ENCODE results near the gene TBC1D22A. TPM values are rescaled to one million over a fixed set of nuclear protein-coding genes. Genes with fewer than 3 reads are reported as not detected.
"Not testable (repeated sequence)": the region's sequence is repeated elsewhere in the genome, so short reads cannot be mapped to it uniquely, and the experiment has no call there.

TBC1D22A gene
- total RNA-seq, 1 donor from 2014 or later = 24.2 TPM

DNA sequence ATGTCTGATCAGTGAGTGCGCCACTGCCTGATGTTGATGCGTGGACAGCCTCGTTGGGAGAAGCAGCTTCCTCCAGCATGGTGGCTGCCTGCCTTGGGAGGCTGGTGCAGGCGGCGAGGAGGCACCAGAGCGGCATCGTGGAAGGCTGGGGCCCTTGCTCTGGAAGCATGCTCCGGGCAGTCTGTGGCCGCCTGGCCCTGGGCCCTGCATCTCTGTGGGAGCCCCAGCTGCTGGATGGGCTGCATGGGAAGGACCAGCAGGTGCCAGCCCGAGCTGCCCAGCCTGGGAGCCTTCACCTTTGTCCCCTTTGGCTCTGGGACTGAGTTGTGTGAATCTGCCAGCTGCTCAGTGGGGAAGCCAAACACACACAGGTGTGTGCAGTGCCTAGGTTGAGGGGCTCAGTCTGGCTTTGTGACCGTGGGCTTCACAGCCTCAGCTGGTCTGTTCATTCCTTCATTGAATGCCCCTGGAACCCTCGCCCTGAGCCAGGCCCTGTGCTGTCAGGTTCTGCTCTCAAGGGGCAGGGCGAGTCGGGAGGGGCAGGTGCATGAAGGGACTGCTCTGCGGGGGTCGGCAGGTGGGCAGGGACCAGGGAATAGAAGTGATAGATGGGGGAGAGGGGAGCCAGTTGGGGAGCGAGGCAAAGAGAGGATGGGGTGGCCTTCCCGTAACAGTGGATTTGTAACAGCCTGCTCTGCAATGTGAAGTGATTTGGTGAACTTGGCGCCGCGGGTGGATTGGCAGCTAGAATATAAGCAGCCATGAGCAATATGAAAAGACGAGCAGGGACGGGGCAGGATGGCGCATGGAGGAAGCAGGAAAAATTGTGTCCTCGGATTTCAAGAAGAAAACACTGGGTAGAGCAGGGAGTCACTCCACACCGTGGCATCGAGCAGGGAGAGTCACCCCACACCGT is 354.2 kb downstream of the TBC1D22A start:
- Mint-ChIP-seq H3K9me3 (ENCODE audit: unreplicated experiment) (no peaks in the 10 kb centered on the region), H3K36me3 (ENCODE audit: low read depth, unreplicated experiment) (peaks cover 6% of the 10 kb centered on the region), H3K27me3 (ENCODE audit: low read depth, unreplicated experiment) (no peaks in the 10 kb centered on the region), H3K4me3 (ENCODE audit: unreplicated experiment) (no peak overlapping the region), H3K4me1 (ENCODE audit: low read depth, unreplicated experiment) (peaks cover 3% of the 10 kb centered on the region), H3K27ac (ENCODE audit: unreplicated experiment) (no peak overlapping the region)
- Histone ChIP-seq H3K27ac (ENCODE audit: low read depth, low read length) (no peak overlapping the region), H3K4me2 (ENCODE audit: low read length) (no peak overlapping the region), H2AFZ (ENCODE audit: low read depth, low read length) (no peak overlapping the region), H3K36me3 (ENCODE audit: insufficient read depth, low read length) (no peaks in the 10 kb centered on the region), H4K20me1 (ENCODE audit: insufficient read depth, low read length) (no peaks in the 10 kb centered on the region), H3K9ac (ENCODE audit: low read length) (no peak overlapping the region), H3K4me1 (ENCODE audit: insufficient read depth, low read length) (no peaks in the 10 kb centered on the region), H3K27me3 (ENCODE audit: insufficient read depth, low read length) (no peaks in the 10 kb centered on the region), H3K79me2 (ENCODE audit: insufficient read depth, low read length) (no peaks in the 10 kb centered on the region), H3K9me3 (ENCODE audit: insufficient read depth, low read depth, low read length) (no peaks in the 10 kb centered on the region), H3K4me3 (ENCODE audit: insufficient read depth, low read depth, low read length) (no peak overlapping the region)
- TF ChIP-seq EZH2 (IDR thresholded peaks at IDR 0.05; ENCODE audit: insufficient read depth, low read length) = no peak
- TF ChIP-seq, protein P1, sequence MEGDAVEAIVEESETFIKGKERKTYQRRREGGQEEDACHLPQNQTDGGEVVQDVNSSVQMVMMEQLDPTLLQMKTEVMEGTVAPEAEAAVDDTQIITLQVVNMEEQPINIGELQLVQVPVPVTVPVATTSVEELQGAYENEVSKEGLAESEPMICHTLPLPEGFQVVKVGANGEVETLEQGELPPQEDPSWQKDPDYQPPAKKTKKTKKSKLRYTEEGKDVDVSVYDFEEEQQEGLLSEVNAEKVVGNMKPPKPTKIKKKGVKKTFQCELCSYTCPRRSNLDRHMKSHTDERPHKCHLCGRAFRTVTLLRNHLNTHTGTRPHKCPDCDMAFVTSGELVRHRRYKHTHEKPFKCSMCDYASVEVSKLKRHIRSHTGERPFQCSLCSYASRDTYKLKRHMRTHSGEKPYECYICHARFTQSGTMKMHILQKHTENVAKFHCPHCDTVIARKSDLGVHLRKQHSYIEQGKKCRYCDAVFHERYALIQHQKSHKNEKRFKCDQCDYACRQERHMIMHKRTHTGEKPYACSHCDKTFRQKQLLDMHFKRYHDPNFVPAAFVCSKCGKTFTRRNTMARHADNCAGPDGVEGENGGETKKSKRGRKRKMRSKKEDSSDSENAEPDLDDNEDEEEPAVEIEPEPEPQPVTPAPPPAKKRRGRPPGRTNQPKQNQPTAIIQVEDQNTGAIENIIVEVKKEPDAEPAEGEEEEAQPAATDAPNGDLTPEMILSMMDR (IDR thresholded peaks at IDR 0.05; ENCODE audit: insufficient read depth, low read depth, low read length) = no peak
- DNase-seq (ENCODE audit: low read depth) (no peak), FAIRE-seq (no peak)

DNA sequence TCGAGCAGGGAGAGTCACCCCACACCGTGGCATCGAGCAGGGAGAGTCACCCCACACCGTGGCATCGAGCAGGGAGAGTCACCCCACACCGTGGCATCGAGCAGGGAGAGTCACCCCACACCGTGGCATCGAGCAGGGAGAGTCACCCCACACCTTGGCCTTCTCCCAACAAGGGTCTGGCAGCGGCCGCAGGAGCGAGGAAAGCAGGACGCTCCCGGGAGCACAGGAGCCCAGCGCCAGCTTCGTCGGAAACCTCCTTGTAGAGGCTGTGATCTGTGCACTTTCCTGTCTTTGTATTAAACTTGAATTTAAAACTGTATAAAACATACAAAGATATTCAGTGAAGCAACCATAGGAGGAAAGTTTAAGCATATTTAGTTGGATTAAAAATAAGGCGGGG is 355.0 kb downstream of the TBC1D22A start:
- H3K36me3 Mint-ChIP-seq (ENCODE audit: low read depth, unreplicated experiment); H3K27me3 ChIP-seq (ENCODE audit: insufficient read depth, low read length); H3K4me3 Mint-ChIP-seq (ENCODE audit: unreplicated experiment); FAIRE-seq; H3K4me3 ChIP-seq (ENCODE audit: insufficient read depth, low read depth, low read length); H3K4me2 ChIP-seq (ENCODE audit: low read length); H3K9ac ChIP-seq (ENCODE audit: low read length); H4K20me1 ChIP-seq (ENCODE audit: insufficient read depth, low read length); DNase-seq (ENCODE audit: low read depth); H3K27ac Mint-ChIP-seq (ENCODE audit: unreplicated experiment); H3K79me2 ChIP-seq (ENCODE audit: insufficient read depth, low read length); H3K36me3 ChIP-seq (ENCODE audit: insufficient read depth, low read length); H3K9me3 Mint-ChIP-seq (ENCODE audit: unreplicated experiment); H3K4me1 ChIP-seq (ENCODE audit: insufficient read depth, low read length); H3K27me3 Mint-ChIP-seq (ENCODE audit: low read depth, unreplicated experiment); H3K4me1 Mint-ChIP-seq (ENCODE audit: low read depth, unreplicated experiment); H2AFZ ChIP-seq (ENCODE audit: low read depth, low read length); H3K27ac ChIP-seq (ENCODE audit: low read depth, low read length); H3K9me3 ChIP-seq (ENCODE audit: insufficient read depth, low read depth, low read length): not testable (repeated sequence)

DNA sequence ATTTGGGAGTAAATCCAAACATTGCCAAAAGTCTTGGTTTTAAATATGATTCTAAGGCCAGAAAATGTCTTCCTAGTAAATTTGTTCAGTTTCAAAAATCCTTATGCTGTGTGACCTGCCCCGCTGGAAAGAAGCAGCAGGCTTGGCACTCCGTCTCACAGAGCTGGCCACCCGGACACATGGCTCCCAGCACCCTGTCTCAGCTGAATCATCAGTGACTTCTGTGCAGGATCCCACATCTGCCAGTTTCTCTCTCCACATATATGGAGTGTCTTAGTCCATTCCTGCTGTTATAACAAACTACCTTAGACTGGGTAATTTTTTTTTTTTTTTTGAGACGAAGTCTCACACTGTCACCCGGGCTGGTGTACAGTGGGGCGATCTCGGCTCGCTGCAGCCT is 356.7 kb downstream of the TBC1D22A start:
- peaks cover 1% of the 10 kb centered on the region for H3K36me3 Mint-ChIP-seq (ENCODE audit: low read depth, unreplicated experiment)
- H2AFZ ChIP-seq (ENCODE audit: low read depth, low read length) = no peak overlapping the region
- H3K27me3 ChIP-seq (ENCODE audit: insufficient read depth, low read length) = no peaks in the 10 kb centered on the region
- H3K27ac ChIP-seq (ENCODE audit: low read depth, low read length) = no peak overlapping the region
- H3K9me3 ChIP-seq (ENCODE audit: insufficient read depth, low read depth, low read length) = no peaks in the 10 kb centered on the region
- FAIRE-seq (no peak), DNase-seq (ENCODE audit: low read depth) (no peak)
- H3K4me1 ChIP-seq (ENCODE audit: insufficient read depth, low read length) = no peaks in the 10 kb centered on the region
- no peaks in the 10 kb centered on the region for H3K27me3 Mint-ChIP-seq (ENCODE audit: low read depth, unreplicated experiment)
- no peak overlapping the region for H3K4me3 Mint-ChIP-seq (ENCODE audit: unreplicated experiment)
- no peak overlapping the region for H3K9ac ChIP-seq (ENCODE audit: low read length)
- no peaks in the 10 kb centered on the region for H3K36me3 ChIP-seq (ENCODE audit: insufficient read depth, low read length)
- no peaks in the 10 kb centered on the region for H3K9me3 Mint-ChIP-seq (ENCODE audit: unreplicated experiment)
- H3K79me2 ChIP-seq (ENCODE audit: insufficient read depth, low read length) = no peaks in the 10 kb centered on the region
- no peaks in the 10 kb centered on the region for H4K20me1 ChIP-seq (ENCODE audit: insufficient read depth, low read length)
- no peak overlapping the region for H3K4me3 ChIP-seq (ENCODE audit: insufficient read depth, low read depth, low read length)
- no peak for TF ChIP-seq EZH2 (IDR thresholded peaks at IDR 0.05; ENCODE audit: insufficient read depth, low read length)
- TF ChIP-seq, protein P1 (IDR thresholded peaks at IDR 0.05; ENCODE audit: insufficient read depth, low read depth, low read length) = no peak
- no peak overlapping the region for H3K4me2 ChIP-seq (ENCODE audit: low read length)
- H3K27ac Mint-ChIP-seq (ENCODE audit: unreplicated experiment) = no peak overlapping the region
- H3K4me1 Mint-ChIP-seq (ENCODE audit: low read depth, unreplicated experiment) = peaks cover 6% of the 10 kb centered on the region

Data from astrocyte (in vitro differentiated cells and primary cell).